ENCODE results near the gene DPH7.
A peak's percentile ranks its signal among the peaks of the same experiment; 100 is the strongest.
"Not testable (repeated sequence)": the region's sequence is repeated elsewhere in the genome, so short reads cannot be mapped to it uniquely, and the experiment has no call there.

DPH7 gene

GRCh38 chr9:137580209-137580953 lies 1.7 kb upstream of the DPH7 start:
- DNase-seq: no peak

GRCh38 chr9:137579259-137579604 lies 507 bp upstream of the DPH7 start:
- DNase-seq: no peak

GRCh38 chr9:137575716-137576411 lies 2.9 kb downstream of the DPH7 start:
- no peak for DNase-seq

GRCh38 chr9:137575364-137575715 lies 3.4 kb downstream of the DPH7 start:
- no peak for DNase-seq

- no peak for DNase-seq
Measured at GRCh38 chr9:137574192-137574591, 4.5 kb downstream of the DPH7 start.

- no peak for DNase-seq
Measured at GRCh38 chr9:137570566-137570965, 8.2 kb downstream of the DPH7 start.

- no peak for DNase-seq
Measured at GRCh38 chr9:137569609-137570203, 9.0 kb downstream of the DPH7 start.

- DNase-seq: not testable (repeated sequence)
Measured at GRCh38 chr9:137568445-137568844, 10.3 kb downstream of the DPH7 start.

- no peak for DNase-seq
Measured at GRCh38 chr9:137564817-137565411, 13.8 kb downstream of the DPH7 start.

GRCh38 chr9:137564134-137564533 lies 14.6 kb downstream of the DPH7 start:
- DNase-seq: no peak

GRCh38 chr9:137558127-137558526 lies 20.6 kb downstream of the DPH7 start:
- DNase-seq: no peak

- no peak for DNase-seq
Measured at GRCh38 chr9:137556069-137556838, 22.5 kb downstream of the DPH7 start.

- DNase-seq: no peak
Measured at GRCh38 chr9:137555179-137555578, 23.5 kb downstream of the DPH7 start.

GRCh38 chr9:137554349-137554748 lies 24.4 kb downstream of the DPH7 start:
- DNase-seq: no peak

GRCh38 chr9:137553654-137554053 lies 25.1 kb downstream of the DPH7 start:
- DNase-seq: not testable (repeated sequence)

- no peak for DNase-seq
Measured at GRCh38 chr9:137552022-137552768, 26.5 kb downstream of the DPH7 start.

- peak; percentile 46 for DNase-seq
Measured at GRCh38 chr9:137551264-137552021, 27.3 kb downstream of the DPH7 start, which contains the start of gene MRPL41. Gene MRPL41, plus strand, starts transcription at chr9:137551879. Its CDS starts 203 bp downstream, at chr9:137552082.

GRCh38 chr9:137550958-137551263 lies 27.8 kb downstream of the DPH7 start:
- DNase-seq: not testable (repeated sequence)

- peak; percentile 50 for DNase-seq
Measured at GRCh38 chr9:137550231-137550621, 28.5 kb downstream of the DPH7 start, which contains the start of gene PNPLA7. Gene PNPLA7, minus strand, starts transcription at chr9:137550402. Its CDS starts 205 bp downstream, at chr9:137550197.

GRCh38 chr9:137547687-137548543 lies 30.8 kb downstream of the DPH7 start:
- DNase-seq: no peak
